H9 (cell line): Measurements from ENCODE around the gene SQSTM1. TPM values are rescaled to one million over a fixed set of nuclear protein-coding genes. Genes with fewer than 3 reads are reported as not detected.

Experiments used
- DNase-seq: peaks from one replicate; pipeline ENCODE4 v3.0.0-alpha.2; 2017
- H2AFZ ChIP-seq: one replicate; pipeline ENCODE4 v1.6.1; 2013; ENCODE audit warnings: mild to moderate bottlenecking, low read length, control low read depth, moderate library complexity
- H2AK5ac ChIP-seq: 2 replicates; pipeline ENCODE4 v1.6.1; 2013; ENCODE audit warnings: low read length, control low read depth, mixed read lengths; ENCODE audit not compliant: insufficient read length
- H2BK120ac ChIP-seq: one replicate; pipeline ENCODE4 v1.6.1; 2013; ENCODE audit warnings: low read depth, mild to moderate bottlenecking, low read length, control low read depth, inconsistent platforms; ENCODE audit not compliant: poor library complexity, severe bottlenecking
- H2BK12ac ChIP-seq: 2 replicates; pipeline ENCODE4 v1.6.1; 2013; ENCODE audit warnings: low read length, control low read depth, mixed read lengths, low read depth; ENCODE audit not compliant: insufficient read length
- H2BK15ac ChIP-seq: 2 replicates; pipeline ENCODE4 v1.6.1; 2013; ENCODE audit warnings: low read depth, low read length, control low read depth
- H2BK20ac ChIP-seq: one replicate; pipeline ENCODE4 v1.6.1; 2013; ENCODE audit warnings: low read depth, mild to moderate bottlenecking, low read length, control low read depth, inconsistent platforms; ENCODE audit not compliant: poor library complexity, severe bottlenecking
- H2BK5ac ChIP-seq: 2 replicates; pipeline ENCODE4 v1.6.1; 2013; ENCODE audit warnings: low read length, control low read depth, mixed read lengths; ENCODE audit not compliant: insufficient read length
- H3K14ac ChIP-seq: 2 replicates; pipeline ENCODE4 v1.6.1; 2013; ENCODE audit warnings: low read length, control low read depth; ENCODE audit not compliant: insufficient read depth
- H3K18ac ChIP-seq: 2 replicates; pipeline ENCODE4 v1.6.1; 2013; ENCODE audit warnings: low read depth, mild to moderate bottlenecking, mixed read lengths, low read length, control low read depth; ENCODE audit not compliant: insufficient read length
- H3K23ac ChIP-seq: 2 replicates; pipeline ENCODE4 v1.6.1; 2013; ENCODE audit warnings: low read length, control low read depth, mixed read lengths, low read depth; ENCODE audit not compliant: insufficient read length
- H3K23me2 ChIP-seq: 2 replicates; pipeline ENCODE4 v1.6.1; 2013; ENCODE audit warnings: low read depth, mild to moderate bottlenecking, mixed read lengths, low read length, control low read depth; ENCODE audit not compliant: insufficient read length, poor library complexity, severe bottlenecking
- H3K27ac ChIP-seq: 2 replicates; pipeline ENCODE4 v1.5.1; 2013; ENCODE audit warnings: low read length, control low read depth, mixed read lengths, low read depth; ENCODE audit not compliant: insufficient read length
- H3K27me3 ChIP-seq: 2 replicates; pipeline ENCODE4 v1.6.1; 2013; ENCODE audit warnings: low read length, control low read depth, inconsistent platforms; ENCODE audit not compliant: insufficient read depth
- H3K4ac ChIP-seq: 2 replicates; pipeline ENCODE4 v1.6.1; 2013; ENCODE audit warnings: low read depth, mild to moderate bottlenecking, control low read depth, inconsistent platforms, low read length, moderate library complexity
- H3K4me1 ChIP-seq: 2 replicates; pipeline ENCODE4 v1.6.1; 2013; ENCODE audit warnings: low read length, control low read depth, inconsistent platforms; ENCODE audit not compliant: insufficient read depth
- H3K4me2 ChIP-seq: 2 replicates; pipeline ENCODE4 v1.6.1; 2013; ENCODE audit warnings: low read length, control low read depth, mixed read lengths; ENCODE audit not compliant: insufficient read length, insufficient read depth
- H3K56ac ChIP-seq: 2 replicates; pipeline ENCODE4 v1.6.1; 2013; ENCODE audit warnings: low read depth, mild to moderate bottlenecking, mixed read lengths, low read length, control low read depth; ENCODE audit not compliant: insufficient read length
- H3K79me1 ChIP-seq: 2 replicates; pipeline ENCODE4 v1.6.1; 2013; ENCODE audit warnings: low read depth, mild to moderate bottlenecking, moderate library complexity, low read length, control low read depth, inconsistent platforms; ENCODE audit not compliant: insufficient read depth, poor library complexity, severe bottlenecking
- H3K79me2 ChIP-seq: 2 replicates; pipeline ENCODE4 v1.6.1; 2013; ENCODE audit warnings: low read length, control low read depth, inconsistent platforms; ENCODE audit not compliant: insufficient read depth
- H3K9ac ChIP-seq: 2 replicates; pipeline ENCODE4 v1.6.1; 2013; ENCODE audit warnings: low read length, control low read depth, mixed read lengths; ENCODE audit not compliant: insufficient read length; ENCODE audit errors: extremely low read depth
- H3K9me3 ChIP-seq: one replicate; pipeline ENCODE4 v1.6.1; 2013; ENCODE audit warnings: low read depth, low read length, inconsistent platforms; ENCODE audit not compliant: control insufficient read depth
- H3T11ph ChIP-seq: one replicate; pipeline ENCODE4 v1.6.1; 2013; ENCODE audit warnings: mild to moderate bottlenecking, low read length, control low read depth, inconsistent platforms
- H4K20me1 ChIP-seq: one replicate; pipeline ENCODE4 v1.6.1; 2013; ENCODE audit not compliant: control insufficient read depth, insufficient read length, insufficient read depth
- H4K5ac ChIP-seq: 2 replicates; pipeline ENCODE4 v1.6.1; 2013; ENCODE audit warnings: low read depth, mild to moderate bottlenecking, mixed read lengths, low read length, control low read depth; ENCODE audit not compliant: insufficient read length
- H4K8ac ChIP-seq: replicated peaks from 2 replicates; pipeline ENCODE4 v1.6.1; 2013; ENCODE audit warnings: low read length, control low read depth, mixed read lengths, low read depth; ENCODE audit not compliant: insufficient read length
- H4K91ac ChIP-seq: 2 replicates; pipeline ENCODE4 v1.6.1; 2013; ENCODE audit warnings: low read depth, mild to moderate bottlenecking, moderate library complexity, mixed read lengths, low read length, control low read depth; ENCODE audit not compliant: insufficient read length
- H3K27ac Mint-ChIP-seq, 3 experiments: 2 replicates in 2 of 3; 3 replicates in 1 of 3; pipeline ENCODE4 v1.8.0; 2020 to 2021; ENCODE audit warnings: mixed read lengths in 3 of 3, mild to moderate bottlenecking in 1 of 3, moderate library complexity in 1 of 3
- H3K27me3 Mint-ChIP-seq: 2 replicates; pipeline ENCODE4 v1.8.0; 2021; ENCODE audit warnings: low read depth, mild to moderate bottlenecking, moderate library complexity, mixed read lengths
- H3K36me3 Mint-ChIP-seq, 3 experiments: 2 replicates in 2 of 3; 3 replicates in 1 of 3; pipeline ENCODE4 v1.8.0; 2020 to 2021; ENCODE audit warnings: low read depth in 3 of 3, mixed read lengths in 3 of 3; ENCODE audit not compliant: insufficient read depth in 1 of 3
- H3K4me1 Mint-ChIP-seq, 2 experiments: 2 replicates each; pipeline ENCODE4 v1.8.0; 2020; ENCODE audit warnings: mixed read lengths in 2 of 2
- H3K4me3 Mint-ChIP-seq, 2 experiments: 2 replicates in 1 of 2; 3 replicates in 1 of 2; pipeline ENCODE4 v1.8.0; 2020 to 2021; ENCODE audit warnings: mild to moderate bottlenecking in 2 of 2, mixed read lengths in 2 of 2, moderate library complexity in 1 of 2
- H3K9me3 Mint-ChIP-seq, 2 experiments: 2 replicates in 1 of 2; 3 replicates in 1 of 2; pipeline ENCODE4 v1.8.0; 2020; ENCODE audit warnings: mild to moderate bottlenecking in 2 of 2, mixed read lengths in 2 of 2, moderate library complexity in 1 of 2
- CTCF ChIP-seq: fragments of 200-600 bp; sonication (generic); conservative IDR thresholded peaks from 3 replicates; pipeline ENCODE4 v1.8.0; 2021; ENCODE audit warnings: antibody characterized with exemption, mild to moderate bottlenecking
- WGBS: extraction: QIAGEN DNeasy Blood & Tissue Kit; methylation state at CpG from one replicate; pipeline ENCODE4 v1.1.7; 2013; ENCODE audit warnings: missing lambda C conversion rate, low lambda C conversion rate, mixed read lengths; ENCODE audit not compliant: insufficient read length; ENCODE audit errors: extremely low coverage; 5-methylcytosine and 5-hydroxymethylcytosine counted together
- total RNA-seq: library from RNA; stranded (reverse); gene quantifications from 2 replicates; pipeline ENCODE4 v1.2.1, GENCODE V29; 2021

The SQSTM1 gene
- total RNA-seq, 1 experiment from 2014 or later: 144 TPM

- Histone ChIP-seq H3K56ac (no peak overlapping the region), H4K20me1 (no peaks in the 10 kb centered on the region), H3K9me3 (no peaks in the 10 kb centered on the region), H3T11ph (no peak overlapping the region), H2BK120ac (no peak overlapping the region), H2AK5ac (no peak overlapping the region), H4K8ac (no peak overlapping the region), H3K27me3 (no peaks in the 10 kb centered on the region), H3K4ac (no peak overlapping the region), H3K4me2 (no peak overlapping the region), H4K5ac (no peak overlapping the region), H3K23ac (no peak overlapping the region), H3K27ac (no peak overlapping the region), H2BK5ac (no peak overlapping the region), H3K14ac (no peak overlapping the region; the same call in 1 of the 2 replicates), H2BK12ac (no peak overlapping the region), H2BK15ac (no peak overlapping the region), H3K79me2 (no peaks in the 10 kb centered on the region), H2AFZ (no peak overlapping the region), H3K9ac (no peak overlapping the region), H3K4me1 (no peaks in the 10 kb centered on the region), H3K23me2 (no peaks in the 10 kb centered on the region), H2BK20ac (no peak overlapping the region), H3K18ac (no peak overlapping the region), H4K91ac (no peak overlapping the region), H3K79me1 (no peaks in the 10 kb centered on the region)
- Mint-ChIP-seq H3K36me3 (peaks cover 8 to 44% (median 39%) of the 10 kb centered on the region in 3 experiments), H3K27me3 (peaks cover 1% of the 10 kb centered on the region; the same call in 1 of the 2 replicates), H3K4me3 (no peak overlapping the region), H3K27ac (no peak overlapping the region; a peak in 1 of 7 replicates), H3K9me3 (no peaks in the 10 kb centered on the region), H3K4me1 (peaks cover 2 to 11% of the 10 kb centered on the region in 2 experiments; a peak in 2 of 4 replicates)
- no CpG with 5 or more reads among the region's 7 CpGs for WGBS
- no peak for TF ChIP-seq CTCF
- no peak for DNase-seq
Observed at GRCh38 chr5:179873588-179874110, 52.9 kb downstream of the SQSTM1 start.
